Measurements from ENCODE around the gene LUZP2. TPM values are rescaled to one million over a fixed set of nuclear protein-coding genes. Genes with fewer than 3 reads are reported as not detected.

The LUZP2 gene
- total RNA-seq, 6 donors from 2014 or later: 0.20 to 0.46 (median 0.23) TPM; not detected in 3

DNA sequence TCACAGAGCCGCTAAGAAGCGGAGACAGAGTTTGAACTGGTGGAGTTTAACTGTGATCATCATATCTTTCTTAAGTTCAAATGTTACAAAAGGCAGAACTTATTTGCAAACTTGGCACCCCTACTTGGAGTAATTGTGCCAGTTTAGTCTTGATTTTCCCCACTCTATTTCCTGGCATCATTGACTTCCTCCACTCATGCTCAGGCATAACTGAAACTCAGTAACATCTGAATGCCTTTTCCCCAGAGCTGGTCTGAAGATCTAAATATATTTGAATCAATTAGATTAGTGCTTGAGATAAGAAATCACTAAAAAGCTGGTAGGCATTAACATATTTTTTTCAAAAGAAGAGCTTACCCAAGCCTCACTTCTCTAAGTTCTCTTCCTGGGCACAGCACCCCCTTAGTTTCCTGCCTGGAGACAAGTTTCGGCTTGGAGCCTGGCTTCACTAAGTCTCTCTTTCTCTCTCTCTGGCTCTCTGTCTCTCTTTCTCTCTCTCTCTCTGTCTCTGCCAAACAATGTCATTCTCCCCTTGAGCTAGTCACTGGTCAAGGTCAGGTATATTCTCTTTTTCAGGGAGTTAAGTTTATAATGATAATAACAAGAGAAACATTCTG is 190.8 kb downstream of the LUZP2 start:
- Histone ChIP-seq H3K4me3 (no peak overlapping the region), H3K27ac (no peak overlapping the region), H3K9me3 (no peaks in the 10 kb centered on the region), H3K4me1 (no peaks in the 10 kb centered on the region), H3K27me3 (no peaks in the 10 kb centered on the region), H3K36me3 (no peaks in the 10 kb centered on the region)
- DNase-seq (no peak), ATAC-seq (ENCODE audit: low FRiP score in 2 of 2) (no peak)
- TF ChIP-seq POLR2A (IDR thresholded peaks at IDR 0.05) (no peak), EP300 (IDR thresholded peaks at IDR 0.05) (no peak), CTCF (IDR thresholded peaks at IDR 0.05) (no peak), POLR2AphosphoS5 (IDR thresholded peaks at IDR 0.05) (no peak)
- WGBS, 2 donors: 75 to 77% methylated on average over 3 of the region's 3 CpGs

- no peak overlapping the region for H3K4me3 ChIP-seq
- DNase-seq: no peak
- no peaks in the 10 kb centered on the region for H3K4me1 ChIP-seq
- no peaks in the 10 kb centered on the region for H3K27me3 ChIP-seq
- no peak overlapping the region for H3K27ac ChIP-seq
- WGBS, 2 donors: 43 to 52% methylated on average over 2 of the region's 2 CpGs
- H3K36me3 ChIP-seq: no peaks in the 10 kb centered on the region
- TF ChIP-seq CTCF (IDR thresholded peaks at IDR 0.05): no peak
- TF ChIP-seq POLR2AphosphoS5 (IDR thresholded peaks at IDR 0.05): no peak
- no peak for TF ChIP-seq POLR2A (IDR thresholded peaks at IDR 0.05)
- TF ChIP-seq EP300 (IDR thresholded peaks at IDR 0.05): no peak
- H3K9me3 ChIP-seq: no peaks in the 10 kb centered on the region
- ATAC-seq (ENCODE audit: low FRiP score in 2 of 2): no peak
Observed at GRCh38 chr11:24688981-24689380, 192.1 kb downstream of the LUZP2 start.

DNA sequence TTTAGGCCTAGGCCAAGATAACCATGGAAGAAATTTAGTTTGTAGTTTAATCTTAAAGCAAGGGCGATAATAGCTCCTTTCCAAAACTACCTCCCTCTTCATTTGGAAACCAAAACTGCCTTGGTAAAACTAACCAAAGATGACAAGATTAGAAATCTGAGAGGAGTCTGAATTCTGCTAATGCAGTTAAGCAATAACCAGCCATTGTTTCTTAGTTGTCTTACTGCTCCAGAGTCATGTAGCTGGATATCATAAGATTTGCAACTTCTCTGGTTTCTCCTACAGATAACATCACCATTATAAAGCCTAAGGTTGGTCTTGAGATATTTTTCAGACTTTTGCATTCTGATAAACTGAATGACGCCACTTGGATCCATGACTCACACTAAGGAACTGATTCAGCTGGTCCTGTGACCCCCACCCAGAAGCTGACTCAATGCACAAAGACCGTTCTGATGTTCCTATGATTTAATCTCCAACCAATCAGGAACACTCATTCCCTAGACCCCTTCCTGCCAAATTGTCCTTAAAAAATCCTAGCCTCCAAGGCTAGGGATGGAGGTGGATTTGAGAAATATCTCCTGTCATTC is 200.8 kb downstream of the LUZP2 start:
- Histone ChIP-seq H3K4me1 (no peaks in the 10 kb centered on the region), H3K27me3 (no peaks in the 10 kb centered on the region), H3K27ac (no peak overlapping the region), H3K4me3 (no peak overlapping the region), H3K36me3 (no peaks in the 10 kb centered on the region), H3K9me3 (peaks cover 0 to 4% (median 2%) of the 10 kb centered on the region in 4 donors)
- ATAC-seq (ENCODE audit: low FRiP score in 2 of 2): no peak
- WGBS, 2 donors: 87 to 89% methylated on average over 3 of the region's 3 CpGs
- TF ChIP-seq EP300 (IDR thresholded peaks at IDR 0.05): no peak
- no peak for TF ChIP-seq POLR2AphosphoS5 (IDR thresholded peaks at IDR 0.05)
- no peak for TF ChIP-seq POLR2A (IDR thresholded peaks at IDR 0.05)
- TF ChIP-seq CTCF (IDR thresholded peaks at IDR 0.05): no peak
- no peak for DNase-seq

DNA sequence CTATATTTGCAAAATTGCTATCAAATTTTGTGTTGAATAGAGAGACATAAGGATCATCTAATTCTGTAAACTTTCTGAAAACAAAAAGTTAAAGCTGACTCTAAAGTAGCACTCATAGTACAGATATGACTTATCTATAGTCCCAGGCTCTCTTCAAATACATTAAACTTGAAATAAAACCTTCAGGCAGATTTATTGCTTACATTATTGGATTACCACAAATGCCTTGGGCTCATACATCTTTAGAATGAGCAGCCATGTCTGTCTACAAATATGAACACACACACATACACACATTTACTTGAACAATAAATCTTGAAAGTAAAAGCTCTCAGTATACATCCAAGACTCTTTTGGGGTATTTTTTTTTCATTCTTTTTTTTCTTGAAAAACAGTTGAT is 207.9 kb downstream of the LUZP2 start:
- DNase-seq: no peak
- no peaks in the 10 kb centered on the region for H3K4me1 ChIP-seq
- H3K27me3 ChIP-seq: no peaks in the 10 kb centered on the region
- ATAC-seq (ENCODE audit: low FRiP score in 2 of 2): no peak
- H3K9me3 ChIP-seq: no peaks in the 10 kb centered on the region
- H3K4me3 ChIP-seq: no peak overlapping the region
- TF ChIP-seq POLR2A (IDR thresholded peaks at IDR 0.05) (no peak), EP300 (IDR thresholded peaks at IDR 0.05) (no peak), POLR2AphosphoS5 (IDR thresholded peaks at IDR 0.05) (no peak), CTCF (IDR thresholded peaks at IDR 0.05) (no peak)
- H3K27ac ChIP-seq: no peak overlapping the region
- no peaks in the 10 kb centered on the region for H3K36me3 ChIP-seq

DNA sequence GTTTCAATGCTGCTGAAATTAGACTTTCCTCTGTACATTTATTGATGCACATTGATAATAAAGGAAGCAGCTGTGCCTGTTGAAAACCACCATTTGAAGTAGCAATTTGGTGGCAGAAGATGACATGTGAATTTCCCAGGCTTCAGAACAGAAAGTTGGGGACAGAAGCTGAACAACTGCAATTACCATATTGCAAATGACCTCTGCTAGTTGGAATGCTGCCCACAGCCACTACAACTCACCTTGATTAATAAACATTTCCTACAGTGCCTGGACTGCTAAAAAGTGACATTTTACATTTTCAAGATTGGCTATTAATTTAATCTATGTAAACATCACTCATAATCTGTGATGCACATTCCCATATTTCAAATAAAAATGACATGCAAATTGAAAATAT is 208.6 kb downstream of the LUZP2 start:
- Histone ChIP-seq H3K9me3 (no peaks in the 10 kb centered on the region), H3K27me3 (no peaks in the 10 kb centered on the region), H3K4me3 (no peak overlapping the region), H3K4me1 (no peaks in the 10 kb centered on the region), H3K36me3 (no peaks in the 10 kb centered on the region), H3K27ac (no peak overlapping the region)
- no peak for TF ChIP-seq POLR2AphosphoS5 (IDR thresholded peaks at IDR 0.05)
- no peak for TF ChIP-seq POLR2A (IDR thresholded peaks at IDR 0.05)
- TF ChIP-seq CTCF (IDR thresholded peaks at IDR 0.05): no peak
- TF ChIP-seq EP300 (IDR thresholded peaks at IDR 0.05): no peak
- DNase-seq: no peak
- no peak for ATAC-seq (ENCODE audit: low FRiP score in 2 of 2)
